ENCODE results near the gene MIAT. TPM values are rescaled to one million over a fixed set of nuclear protein-coding genes. Genes with fewer than 3 reads are reported as not detected.
A peak's percentile ranks its signal among the peaks of the same experiment; 100 is the strongest.

Gene MIAT
- total RNA-seq, 1 donor from 2014 or later: 11.9 TPM

DNA sequence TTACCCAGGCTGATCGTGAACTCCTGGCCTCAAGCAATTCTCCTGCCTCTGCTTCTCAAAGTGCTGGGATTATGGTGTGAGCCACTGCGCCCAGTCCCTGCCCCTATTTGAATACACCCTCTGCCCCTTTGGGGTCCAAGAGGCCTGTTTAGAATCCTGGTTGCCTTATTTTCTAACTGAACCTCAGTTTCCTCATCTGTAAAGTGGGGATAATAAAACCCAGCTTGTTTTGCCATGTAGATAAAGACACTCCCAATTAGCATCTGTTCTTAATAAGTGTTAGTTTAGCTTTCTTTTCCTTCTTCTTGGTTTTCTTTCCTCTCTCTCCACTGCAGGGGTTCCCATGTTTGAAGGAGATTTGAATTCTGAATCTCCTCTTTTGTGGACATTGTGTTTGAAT lies 4.8 kb downstream of the MIAT start:
- H3K27ac Mint-ChIP-seq: no peak overlapping the region
- intact Hi-C loops (cut with micrococcal nuclease): no loop called here
- peaks cover 45% of the 10 kb centered on the region for H3K4me1 Mint-ChIP-seq (ENCODE audit: low read depth)
- H3K36me3 Mint-ChIP-seq (ENCODE audit: low read depth): peaks cover 8% of the 10 kb centered on the region
- no peaks in the 10 kb centered on the region for H3K27me3 Mint-ChIP-seq (ENCODE audit: low read depth)
- H3K9me3 Mint-ChIP-seq: no peaks in the 10 kb centered on the region
- no peak for DNase-seq (ENCODE audit: low spot score)
- H3K4me3 Mint-ChIP-seq (ENCODE audit: low read depth): no peak overlapping the region

- intact Hi-C loops (cut with micrococcal nuclease): no loop called here
- Mint-ChIP-seq H3K4me1 (ENCODE audit: low read depth) (peaks cover 36% of the 10 kb centered on the region), H3K4me3 (ENCODE audit: low read depth) (no peak overlapping the region), H3K36me3 (ENCODE audit: low read depth) (peaks cover 13% of the 10 kb centered on the region), H3K9me3 (no peaks in the 10 kb centered on the region), H3K27ac (no peak overlapping the region), H3K27me3 (ENCODE audit: low read depth) (no peaks in the 10 kb centered on the region)
- DNase-seq (ENCODE audit: low spot score): no peak
Observed at GRCh38 chr22:26663374-26663923, 6.1 kb downstream of the MIAT start.

DNA sequence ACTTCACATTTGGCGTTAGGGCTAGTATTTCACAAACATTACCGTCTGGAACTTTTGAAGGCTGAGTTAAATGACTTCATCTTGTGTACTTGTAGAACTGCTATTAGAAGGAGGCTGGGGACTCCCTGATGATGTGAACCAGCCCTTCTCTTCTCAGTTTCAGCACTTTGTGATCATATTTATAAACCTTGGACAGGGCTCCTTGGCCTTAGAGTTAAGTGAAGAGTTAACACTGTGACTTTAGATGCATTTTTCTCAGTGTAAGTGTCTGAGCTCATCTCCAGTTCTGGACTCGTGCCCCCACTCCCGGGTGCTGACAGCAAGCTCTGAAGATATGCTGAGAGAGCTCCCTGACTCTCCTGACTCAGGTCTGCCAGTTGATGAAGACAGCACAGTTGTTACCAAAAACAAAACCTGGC lies 8.4 kb downstream of the MIAT start:
- intact Hi-C loops (cut with micrococcal nuclease): no loop called here
- H3K27me3 Mint-ChIP-seq (ENCODE audit: low read depth): no peaks in the 10 kb centered on the region
- peak overlapping the region; percentile 92 for H3K27ac Mint-ChIP-seq
- no peak for DNase-seq (ENCODE audit: low spot score)
- peaks cover 36% of the 10 kb centered on the region for H3K4me1 Mint-ChIP-seq (ENCODE audit: low read depth)
- peaks cover 13% of the 10 kb centered on the region for H3K36me3 Mint-ChIP-seq (ENCODE audit: low read depth)
- no peak overlapping the region for H3K4me3 Mint-ChIP-seq (ENCODE audit: low read depth)
- no peaks in the 10 kb centered on the region for H3K9me3 Mint-ChIP-seq

GRCh38 chr22:26667140-26667539 lies 9.8 kb downstream of the MIAT start:
- no peaks in the 10 kb centered on the region for H3K9me3 Mint-ChIP-seq
- peaks cover 13% of the 10 kb centered on the region for H3K36me3 Mint-ChIP-seq (ENCODE audit: low read depth)
- no peak overlapping the region for H3K27ac Mint-ChIP-seq
- H3K4me1 Mint-ChIP-seq (ENCODE audit: low read depth): peaks cover 45% of the 10 kb centered on the region
- intact Hi-C loops (cut with micrococcal nuclease): no loop called here
- DNase-seq (ENCODE audit: low spot score): no peak
- no peak overlapping the region for H3K4me3 Mint-ChIP-seq (ENCODE audit: low read depth)
- H3K27me3 Mint-ChIP-seq (ENCODE audit: low read depth): no peaks in the 10 kb centered on the region

- Mint-ChIP-seq H3K4me1 (ENCODE audit: low read depth) (peaks cover 56% of the 10 kb centered on the region), H3K27me3 (ENCODE audit: low read depth) (no peaks in the 10 kb centered on the region), H3K27ac (peak overlapping the region; percentile 46), H3K9me3 (no peaks in the 10 kb centered on the region), H3K36me3 (ENCODE audit: low read depth) (peaks cover 15% of the 10 kb centered on the region), H3K4me3 (ENCODE audit: low read depth) (no peak overlapping the region)
- DNase-seq (ENCODE audit: low spot score): no peak
- intact Hi-C loops (cut with micrococcal nuclease): no loop called here
Observed at GRCh38 chr22:26669060-26669481, 11.7 kb downstream of the MIAT start.

DNA sequence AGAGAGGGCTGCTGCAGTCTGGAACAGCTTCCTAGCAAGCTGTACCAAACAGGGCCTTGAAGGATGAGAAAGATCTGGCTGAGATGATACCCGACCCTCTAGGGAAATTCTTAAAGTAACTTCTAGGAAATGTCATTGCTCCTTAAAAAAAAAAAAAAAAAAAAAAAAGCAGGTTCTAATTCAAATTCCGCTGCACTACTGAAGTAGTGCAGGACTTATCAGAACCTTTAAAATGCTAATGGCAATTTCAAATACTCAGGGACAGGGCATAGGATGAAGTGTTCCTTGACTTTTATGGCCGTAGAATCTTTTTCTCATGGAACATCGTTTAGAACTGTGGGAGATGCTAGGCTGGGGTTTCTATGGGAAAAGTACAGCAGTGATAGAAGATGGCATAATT lies 13.1 kb downstream of the MIAT start:
- peaks cover 57% of the 10 kb centered on the region for H3K4me1 Mint-ChIP-seq (ENCODE audit: low read depth)

DNA sequence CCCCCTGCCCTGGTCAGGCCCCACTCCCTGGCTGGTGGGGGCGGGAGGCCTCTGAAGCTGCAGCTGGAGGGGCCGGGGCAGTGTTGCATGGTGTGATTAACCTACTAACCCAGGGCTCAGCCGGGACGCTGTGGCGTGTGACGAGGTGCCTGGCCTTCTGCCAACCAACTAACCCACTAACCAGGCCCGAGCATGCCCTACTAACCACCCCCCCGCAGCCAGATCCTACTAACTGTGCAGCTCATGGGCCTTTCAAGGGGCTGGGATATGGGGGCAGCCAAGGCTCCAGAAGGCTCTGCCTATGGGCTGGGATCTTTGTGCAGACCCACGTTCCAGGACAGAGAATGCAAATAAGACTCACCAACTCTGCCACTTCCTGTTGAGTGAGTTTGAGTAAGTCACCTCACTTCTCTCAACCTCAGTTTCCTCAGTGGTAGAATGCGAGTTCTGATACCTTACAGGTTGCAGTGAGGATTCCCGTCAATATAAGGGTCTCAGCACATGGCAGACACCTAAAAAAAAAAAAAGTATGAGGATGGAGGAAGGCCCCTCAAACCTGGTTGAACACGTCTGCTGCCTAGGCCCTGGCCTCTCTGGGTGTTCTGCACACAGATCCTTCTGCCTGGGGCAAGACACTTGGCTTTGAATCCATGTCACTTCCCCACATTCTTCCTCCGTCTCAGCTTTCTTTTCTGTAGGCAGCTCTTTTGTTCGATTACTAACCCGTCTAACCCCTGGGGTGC lies 14.1 kb downstream of the MIAT start:
- Mint-ChIP-seq H3K9me3 (no peaks in the 10 kb centered on the region), H3K27ac (peak overlapping the region; percentile 94), H3K4me1 (ENCODE audit: low read depth) (peaks cover 57% of the 10 kb centered on the region), H3K27me3 (ENCODE audit: low read depth) (no peaks in the 10 kb centered on the region), H3K36me3 (ENCODE audit: low read depth) (peaks cover 33% of the 10 kb centered on the region), H3K4me3 (ENCODE audit: low read depth) (peak overlapping the region; percentile 93)
- DNase-seq (ENCODE audit: low spot score): peak; percentile 48
- intact Hi-C loops (cut with micrococcal nuclease): loop anchor here (1.0 to 10.0 kb wide), 7 partner anchors 13 to 1597 kb away; partner anchors contain the start of genes ASPHD2, HPS4, SRRD and TFIP11

More for the DNA sequence above, 13.1 kb downstream of the MIAT start:
- peak overlapping the region; percentile 93 for H3K4me3 Mint-ChIP-seq (ENCODE audit: low read depth)
- H3K36me3 Mint-ChIP-seq (ENCODE audit: low read depth): peaks cover 23% of the 10 kb centered on the region
- H3K9me3 Mint-ChIP-seq: no peaks in the 10 kb centered on the region
- intact Hi-C loops (cut with micrococcal nuclease): loop anchor here (5.0 to 10.0 kb wide), 3 partner anchors 78 to 1596 kb away; partner anchors contain the start of genes HPS4, SRRD and TPST2
- no peak for DNase-seq (ENCODE audit: low spot score)
- no peaks in the 10 kb centered on the region for H3K27me3 Mint-ChIP-seq (ENCODE audit: low read depth)
- H3K27ac Mint-ChIP-seq: peak overlapping the region; percentile 94

DNA sequence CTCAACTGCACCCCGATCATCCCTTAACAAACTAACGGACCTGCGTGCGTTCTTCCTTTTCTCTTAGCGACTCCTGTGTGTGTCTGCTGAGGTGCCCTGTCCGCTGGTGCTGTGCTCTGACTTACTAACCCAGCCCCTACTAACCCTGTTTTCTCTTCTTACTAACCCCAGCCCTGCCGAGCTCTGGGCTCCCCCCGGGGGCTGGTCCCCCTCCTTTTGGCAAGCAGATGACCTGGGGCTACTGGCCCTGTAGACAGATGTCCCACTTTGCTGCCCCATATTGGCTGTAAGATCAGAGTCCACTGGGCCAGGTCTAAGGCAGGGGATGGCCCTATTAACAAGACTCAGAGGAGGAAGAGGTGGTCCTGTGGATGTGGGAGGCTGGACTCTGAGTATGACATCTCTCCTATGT lies 14.7 kb downstream of the MIAT start:
- peak; percentile 24 for DNase-seq (ENCODE audit: low spot score)
- Mint-ChIP-seq H3K27ac (peak overlapping the region; percentile 94), H3K4me3 (ENCODE audit: low read depth) (peak overlapping the region; percentile 93), H3K4me1 (ENCODE audit: low read depth) (peaks cover 57% of the 10 kb centered on the region), H3K9me3 (no peaks in the 10 kb centered on the region), H3K27me3 (ENCODE audit: low read depth) (no peaks in the 10 kb centered on the region), H3K36me3 (ENCODE audit: low read depth) (peaks cover 31% of the 10 kb centered on the region)
- intact Hi-C loops (cut with micrococcal nuclease): loop anchor here (1.0 to 10.0 kb wide), 7 partner anchors 14 to 1597 kb away; partner anchors contain the start of genes ASPHD2, HPS4, SRRD and TFIP11

DNA sequence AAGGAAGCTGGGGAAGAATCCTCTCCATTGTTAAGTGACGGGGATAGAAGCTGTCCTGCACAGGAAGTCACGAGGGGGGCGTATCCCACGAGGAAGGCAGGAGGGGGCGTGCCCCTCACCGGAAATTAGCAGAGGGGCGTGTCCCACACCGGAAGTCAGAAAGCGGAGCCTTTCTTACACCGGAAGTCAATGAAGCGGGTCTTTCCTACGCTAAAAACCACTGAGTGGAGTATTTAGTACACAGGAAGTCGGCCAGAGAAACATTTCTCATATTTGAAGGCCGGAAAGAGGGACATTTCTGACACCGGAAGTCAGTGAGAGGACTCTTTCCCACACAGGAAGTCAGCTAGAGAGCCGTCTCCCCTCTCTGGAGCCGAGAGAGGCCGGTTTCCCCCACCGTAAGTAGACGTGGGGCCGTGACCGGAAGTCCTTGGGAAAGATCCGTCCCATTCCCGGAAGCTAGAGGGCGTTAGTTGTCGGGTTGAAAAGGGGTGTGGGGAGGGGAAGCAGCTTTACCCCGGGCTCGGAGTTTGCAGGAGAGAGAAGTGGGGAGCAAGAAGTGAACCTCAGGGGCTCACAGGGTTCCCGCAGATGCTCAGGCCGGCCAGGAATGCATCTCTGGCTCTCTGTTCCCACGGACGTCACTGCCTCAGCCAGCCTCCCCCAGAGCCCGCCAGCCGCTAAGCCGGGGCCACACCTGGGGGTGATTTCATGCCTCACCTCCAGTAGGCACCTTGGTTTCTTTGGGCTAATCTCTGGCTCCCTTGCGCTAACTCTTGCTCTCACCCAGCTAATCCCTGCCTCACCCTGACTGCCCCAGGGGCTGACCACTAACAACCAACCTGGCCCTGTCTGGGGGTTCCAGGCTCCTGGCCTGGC lies 15.4 kb downstream of the MIAT start:
- Mint-ChIP-seq H3K9me3 (no peaks in the 10 kb centered on the region), H3K4me1 (ENCODE audit: low read depth) (peaks cover 57% of the 10 kb centered on the region), H3K27ac (peak overlapping the region; percentile 94), H3K4me3 (ENCODE audit: low read depth) (peak overlapping the region; percentile 93), H3K27me3 (ENCODE audit: low read depth) (no peaks in the 10 kb centered on the region), H3K36me3 (ENCODE audit: low read depth) (peaks cover 30% of the 10 kb centered on the region)
- intact Hi-C loops (cut with micrococcal nuclease): loop anchor here (1.0 to 10.0 kb wide), 7 partner anchors 15 to 1598 kb away; partner anchors contain the start of genes ASPHD2, HPS4, SRRD and TFIP11
- peak; percentile 92 for DNase-seq (ENCODE audit: low spot score)

- intact Hi-C loops (cut with micrococcal nuclease): loop anchor here (2.0 to 10.0 kb wide), 5 partner anchors 81 to 1599 kb away; partner anchors contain the start of genes ASPHD2, HPS4, SRRD and TFIP11
- no peaks in the 10 kb centered on the region for H3K27me3 Mint-ChIP-seq (ENCODE audit: low read depth)
- H3K4me1 Mint-ChIP-seq (ENCODE audit: low read depth): peaks cover 57% of the 10 kb centered on the region
- peak overlapping the region; percentile 94 for H3K27ac Mint-ChIP-seq
- H3K36me3 Mint-ChIP-seq (ENCODE audit: low read depth): peaks cover 30% of the 10 kb centered on the region
- H3K9me3 Mint-ChIP-seq: no peaks in the 10 kb centered on the region
- DNase-seq (ENCODE audit: low spot score): peak; percentile 32
- peak overlapping the region; percentile 93 for H3K4me3 Mint-ChIP-seq (ENCODE audit: low read depth)
Observed at GRCh38 chr22:26673486-26673885, 16.1 kb downstream of the MIAT start.

DNA sequence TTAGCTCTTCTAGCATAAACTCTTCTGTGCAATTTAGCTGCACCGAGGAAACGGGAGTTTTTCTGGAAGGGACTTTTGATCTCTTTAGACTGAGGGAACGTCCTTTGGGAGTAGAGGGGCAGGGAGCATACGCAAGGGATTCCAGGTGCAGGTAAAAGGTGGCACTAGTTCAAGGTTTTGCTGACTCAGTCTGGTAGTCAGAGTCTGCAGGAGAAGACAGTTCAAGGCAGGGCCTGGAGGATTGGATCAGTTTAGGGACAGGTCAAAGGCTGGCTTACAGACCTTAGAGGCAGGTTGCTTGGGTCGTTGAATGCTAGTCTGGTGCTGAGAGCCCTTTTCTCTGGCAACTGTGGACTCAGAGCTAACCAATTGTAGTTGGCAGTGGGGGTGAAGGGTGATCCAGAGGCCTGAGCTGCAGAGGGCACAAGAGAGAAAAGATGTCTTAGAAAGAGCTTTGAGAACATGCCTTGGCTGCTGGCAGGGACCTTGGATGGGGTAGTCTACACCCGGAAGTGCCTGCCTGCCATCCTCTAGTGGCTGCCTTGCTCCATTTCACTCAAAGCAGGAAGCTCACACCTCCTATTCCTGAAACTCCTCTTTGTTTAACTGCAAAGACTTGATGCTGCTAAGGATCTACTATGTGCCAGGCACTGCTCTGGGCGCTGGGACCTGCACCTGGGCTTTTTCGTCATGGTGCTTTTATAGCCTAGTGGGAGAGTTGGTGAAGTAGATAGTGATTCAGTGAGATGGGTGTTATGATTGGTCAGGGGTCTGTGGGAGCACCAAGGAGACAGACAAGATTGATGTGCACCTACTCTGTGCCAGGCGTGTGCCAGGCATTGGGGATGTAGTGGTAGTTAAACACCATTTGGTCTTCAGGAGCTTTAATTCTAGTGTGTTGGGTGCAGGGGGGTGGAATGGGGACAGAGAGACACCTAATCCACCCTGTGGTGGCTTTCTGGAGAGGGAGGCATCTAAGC lies 17.1 kb downstream of the MIAT start:
- Mint-ChIP-seq H3K4me1 (ENCODE audit: low read depth) (peaks cover 56% of the 10 kb centered on the region), H3K27ac (peak overlapping the region; percentile 94), H3K27me3 (ENCODE audit: low read depth) (no peaks in the 10 kb centered on the region), H3K36me3 (ENCODE audit: low read depth) (peaks cover 33% of the 10 kb centered on the region), H3K4me3 (ENCODE audit: low read depth) (peak overlapping the region; percentile 93), H3K9me3 (no peaks in the 10 kb centered on the region)
- intact Hi-C loops (cut with micrococcal nuclease): loop anchor here (5.0 to 10.0 kb wide), 3 partner anchors 82 to 1600 kb away; partner anchors contain the start of genes HPS4, SRRD and TPST2
- no peak for DNase-seq (ENCODE audit: low spot score)
